ENCODE data around the gene ZSCAN16.

ZSCAN16 gene

DNA sequence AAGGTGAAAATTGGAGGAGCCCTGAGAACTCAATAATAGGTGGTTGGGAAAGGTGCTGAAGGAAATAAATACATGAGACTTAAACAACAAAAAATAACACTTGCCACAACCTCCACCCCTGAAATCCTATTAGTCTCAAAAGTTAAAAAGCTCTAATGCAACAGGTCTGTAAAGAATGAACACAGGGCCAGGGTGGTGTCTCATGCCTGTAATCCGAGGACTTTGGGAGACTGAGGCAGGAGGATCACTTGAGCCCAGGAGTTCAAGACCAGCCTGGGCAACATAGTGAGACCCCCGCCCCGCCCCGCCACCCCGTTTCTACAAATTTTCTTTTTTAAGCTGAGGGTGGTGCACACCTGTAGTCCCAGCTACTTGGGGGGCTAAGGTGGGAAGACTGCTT, 16.2 kb downstream of the ZSCAN16 start:
- TF ChIP-seq POLR2A (IDR thresholded peaks at IDR 0.05; ENCODE audit: low read depth, low read length): no peak
- FAIRE-seq: no peak
- no peak for DNase-seq (ENCODE audit: insufficient read length, low spot score)

- FAIRE-seq (peak; percentile 98), DNase-seq (ENCODE audit: insufficient read length, low spot score) (peak; percentile 83)
- peak; percentile 60; the same call in 1 of the 2 replicates for TF ChIP-seq POLR2A (IDR thresholded peaks at IDR 0.05; ENCODE audit: low read depth, low read length)
Measured at GRCh38 chr6:28141500-28142329, 17.3 kb downstream of the ZSCAN16 start, which contains the start of gene ZKSCAN8. Gene ZKSCAN8, plus strand, starts transcription at chr6:28141883. Its CDS starts 6,525 bp downstream, at chr6:28148408.

DNA sequence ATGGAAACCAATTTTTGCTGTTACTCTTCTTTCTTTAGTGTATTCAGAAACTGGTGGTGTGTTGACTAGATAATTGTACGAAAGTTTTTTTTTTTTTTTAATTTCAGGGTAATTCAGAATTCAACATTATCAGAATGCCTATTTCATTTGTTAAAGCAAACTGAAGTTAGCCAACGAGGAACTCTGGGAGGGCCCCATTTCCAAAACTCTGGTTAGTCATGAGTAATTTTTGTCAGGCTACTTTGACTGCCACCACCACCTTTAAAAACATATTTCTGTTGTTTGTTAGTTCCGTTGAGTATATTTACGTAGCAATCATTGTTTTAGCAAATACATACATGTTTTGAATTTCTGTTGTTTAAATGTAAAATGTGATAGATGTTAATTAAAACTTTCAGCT, 18.0 kb downstream of the ZSCAN16 start:
- FAIRE-seq (peak; percentile 62), DNase-seq (ENCODE audit: insufficient read length, low spot score) (no peak)
- no peak for TF ChIP-seq POLR2A (IDR thresholded peaks at IDR 0.05; ENCODE audit: low read depth, low read length)

DNA sequence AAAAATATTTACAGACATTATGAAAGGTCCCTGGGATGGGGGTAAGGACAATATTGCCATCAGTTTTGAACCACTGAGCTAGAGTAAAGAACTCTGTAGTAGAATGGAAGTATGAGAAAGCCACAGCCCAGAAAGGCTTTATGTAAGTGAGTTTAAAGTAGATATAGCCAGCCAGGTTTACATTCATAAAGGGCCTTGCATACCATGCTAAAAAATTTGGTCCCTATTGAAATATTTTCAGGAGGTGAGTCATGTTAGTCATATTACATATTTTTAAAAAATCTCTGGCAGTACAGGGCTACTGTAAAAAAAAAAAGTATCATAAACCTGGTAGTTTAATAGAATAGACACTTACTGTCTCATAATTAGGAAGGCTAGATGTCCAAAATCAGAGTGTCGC, 20.8 kb downstream of the ZSCAN16 start:
- no peak for FAIRE-seq
- no peak for TF ChIP-seq POLR2A (IDR thresholded peaks at IDR 0.05; ENCODE audit: low read depth, low read length)
- no peak for DNase-seq (ENCODE audit: insufficient read length, low spot score)

DNA sequence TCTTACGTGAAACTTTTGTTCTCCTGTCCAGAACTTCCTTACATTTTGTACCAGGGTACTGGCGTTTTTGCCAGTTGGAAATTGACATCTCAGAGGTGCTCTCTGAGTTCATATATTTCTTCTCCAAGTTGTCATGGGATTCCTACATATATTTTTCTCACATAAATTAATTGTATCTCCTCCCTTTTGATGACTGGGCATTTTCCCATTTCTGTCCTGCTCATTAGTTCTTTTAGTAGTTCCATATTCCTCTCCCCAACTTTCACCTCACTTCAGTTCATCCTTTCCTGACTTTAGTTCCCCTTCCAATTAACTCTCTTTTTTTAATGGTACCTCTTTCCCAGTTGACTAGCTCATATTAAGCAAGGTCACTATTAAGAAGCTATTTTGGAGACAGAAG, 28.1 kb downstream of the ZSCAN16 start:
- TF ChIP-seq POLR2A (IDR thresholded peaks at IDR 0.05; ENCODE audit: low read depth, low read length): no peak
- DNase-seq (ENCODE audit: insufficient read length, low spot score) (no peak), FAIRE-seq (no peak)

DNA sequence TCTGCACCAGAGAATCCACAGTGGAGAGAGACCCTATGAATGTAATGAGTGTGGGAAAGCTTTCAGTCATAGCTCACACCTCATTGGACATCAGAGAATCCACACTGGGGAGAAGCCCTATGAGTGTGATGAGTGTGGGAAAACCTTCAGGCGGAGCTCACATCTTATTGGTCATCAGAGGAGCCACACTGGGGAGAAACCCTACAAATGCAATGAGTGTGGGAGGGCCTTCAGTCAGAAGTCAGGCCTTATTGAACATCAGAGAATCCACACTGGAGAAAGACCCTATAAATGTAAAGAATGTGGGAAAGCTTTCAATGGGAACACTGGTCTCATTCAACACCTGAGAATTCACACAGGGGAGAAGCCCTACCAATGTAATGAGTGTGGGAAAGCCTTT, 29.1 kb downstream of the ZSCAN16 start:
- DNase-seq (ENCODE audit: insufficient read length, low spot score): no peak
- FAIRE-seq: no peak
- no peak for TF ChIP-seq POLR2A (IDR thresholded peaks at IDR 0.05; ENCODE audit: low read depth, low read length)

DNA sequence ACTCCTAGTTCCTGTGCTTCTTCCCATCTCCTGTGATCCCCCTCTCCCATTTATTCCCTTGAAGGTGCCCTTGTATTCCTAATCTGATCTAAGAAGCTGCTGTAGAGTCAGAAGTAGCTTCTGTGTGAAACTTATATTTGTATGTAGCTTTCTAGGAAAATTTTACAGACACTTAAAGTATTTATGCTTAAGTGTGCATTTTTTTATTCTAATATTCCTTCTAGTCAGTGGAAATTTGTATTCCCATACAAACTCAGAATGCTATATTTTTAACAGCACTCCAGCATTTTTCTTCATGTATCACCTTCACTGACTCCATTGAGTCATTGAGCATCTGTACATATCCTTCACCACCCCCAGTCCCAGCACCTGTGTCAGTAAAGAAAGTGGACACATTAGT, 29.9 kb downstream of the ZSCAN16 start:
- DNase-seq (ENCODE audit: insufficient read length, low spot score): no peak
- no peak for FAIRE-seq
- TF ChIP-seq POLR2A (IDR thresholded peaks at IDR 0.05; ENCODE audit: low read depth, low read length): no peak

DNA sequence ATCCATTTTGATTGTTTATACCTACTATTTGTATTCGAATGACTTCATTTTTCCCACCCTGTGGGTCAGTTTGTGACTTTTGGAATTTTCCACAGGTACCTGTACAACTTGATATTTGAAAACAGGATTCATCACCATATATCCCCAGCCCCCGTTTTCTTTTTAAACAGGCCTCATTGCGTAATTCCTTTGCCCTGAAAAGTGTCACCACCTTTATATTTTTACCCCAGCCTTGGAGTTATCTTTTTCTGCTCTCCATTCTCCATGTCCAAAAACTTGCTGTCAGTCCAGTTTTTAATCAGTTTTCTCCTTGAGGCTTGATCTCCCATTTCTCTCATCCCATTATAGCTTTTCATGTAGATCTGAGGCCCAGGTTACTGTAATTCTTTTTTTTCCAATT, 33.9 kb downstream of the ZSCAN16 start:
- no peak for FAIRE-seq
- TF ChIP-seq POLR2A (IDR thresholded peaks at IDR 0.05; ENCODE audit: low read depth, low read length): no peak

DNA sequence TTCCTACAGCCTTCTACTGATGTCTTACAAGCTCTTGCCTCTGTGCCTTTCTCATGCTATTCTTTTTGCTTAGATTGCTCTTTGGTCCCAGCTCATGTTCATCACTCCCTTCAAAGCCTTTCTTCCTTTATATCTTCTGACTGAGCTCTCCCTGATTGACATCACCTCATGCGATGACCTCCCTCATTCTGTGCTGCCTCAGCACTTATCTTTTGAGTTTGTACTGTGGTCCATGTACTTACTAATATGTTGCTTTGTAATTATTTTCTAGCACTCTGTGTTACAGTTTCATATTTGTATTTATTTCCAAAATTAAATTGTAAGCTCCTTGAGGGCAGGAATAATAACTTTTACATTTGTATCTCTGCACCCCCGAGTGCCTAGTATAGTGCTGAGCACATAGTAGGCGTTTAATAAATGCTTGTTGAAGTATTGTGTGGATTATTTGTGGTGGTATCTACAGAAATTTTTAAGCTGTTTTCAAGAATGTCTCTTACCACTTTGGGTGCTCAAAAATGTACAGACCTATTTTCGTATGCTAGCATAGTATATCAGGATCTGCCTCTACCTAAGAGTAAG, 34.7 kb downstream of the ZSCAN16 start:
- FAIRE-seq: no peak
- TF ChIP-seq POLR2A (IDR thresholded peaks at IDR 0.05; ENCODE audit: low read depth, low read length): no peak
- no peak for DNase-seq (ENCODE audit: insufficient read length, low spot score)

More for the DNA sequence above, 33.9 kb downstream of the ZSCAN16 start:
- DNase-seq (ENCODE audit: insufficient read length, low spot score): no peak

- DNase-seq (ENCODE audit: insufficient read length, low spot score) (no peak), FAIRE-seq (no peak)
- TF ChIP-seq POLR2A (IDR thresholded peaks at IDR 0.05; ENCODE audit: low read depth, low read length): no peak
Measured at GRCh38 chr6:28160233-28160632, 35.8 kb downstream of the ZSCAN16 start.

DNA sequence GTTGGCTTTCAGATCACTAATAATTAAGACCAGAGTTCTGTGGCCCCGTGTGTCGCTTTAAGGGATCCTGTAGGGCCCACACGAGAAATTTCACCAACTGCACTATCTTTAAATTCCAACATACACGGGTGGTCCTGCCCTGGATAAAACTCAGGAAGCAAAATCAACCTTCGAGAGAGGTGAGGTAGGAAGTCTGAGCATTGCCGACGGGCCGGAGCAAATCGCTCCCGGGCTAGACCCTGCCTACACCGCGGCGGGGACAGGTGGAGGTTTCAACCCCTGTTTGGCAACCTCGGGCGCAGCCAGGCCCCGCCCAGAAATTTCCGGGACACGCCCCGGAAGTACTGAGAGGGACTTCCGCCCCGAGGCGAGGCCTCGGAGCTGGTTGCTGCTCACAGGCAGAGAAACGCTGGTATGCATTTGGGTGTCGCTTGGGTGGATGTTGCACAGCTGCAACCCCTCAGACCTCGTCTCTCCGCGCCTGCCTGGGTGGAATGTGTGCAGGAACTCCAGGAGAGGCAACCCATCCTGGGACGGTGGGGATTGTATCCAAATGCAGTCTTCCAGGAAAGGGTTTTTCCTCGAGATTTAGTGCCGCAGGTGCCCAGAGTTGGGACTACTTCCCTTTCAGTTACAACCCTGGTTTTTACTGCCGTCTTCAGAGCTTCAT, 37.1 kb downstream of the ZSCAN16 start:
- DNase-seq (ENCODE audit: insufficient read length, low spot score) (peak; percentile 41), FAIRE-seq (no peak)
- TF ChIP-seq POLR2A (IDR thresholded peaks at IDR 0.05; ENCODE audit: low read depth, low read length): peak; percentile 62

GRCh38 chr6:28165563-28165962, 41.2 kb downstream of the ZSCAN16 start:
- DNase-seq (ENCODE audit: insufficient read length, low spot score) (no peak), FAIRE-seq (no peak)
- TF ChIP-seq POLR2A (IDR thresholded peaks at IDR 0.05; ENCODE audit: low read depth, low read length): no peak

DNA sequence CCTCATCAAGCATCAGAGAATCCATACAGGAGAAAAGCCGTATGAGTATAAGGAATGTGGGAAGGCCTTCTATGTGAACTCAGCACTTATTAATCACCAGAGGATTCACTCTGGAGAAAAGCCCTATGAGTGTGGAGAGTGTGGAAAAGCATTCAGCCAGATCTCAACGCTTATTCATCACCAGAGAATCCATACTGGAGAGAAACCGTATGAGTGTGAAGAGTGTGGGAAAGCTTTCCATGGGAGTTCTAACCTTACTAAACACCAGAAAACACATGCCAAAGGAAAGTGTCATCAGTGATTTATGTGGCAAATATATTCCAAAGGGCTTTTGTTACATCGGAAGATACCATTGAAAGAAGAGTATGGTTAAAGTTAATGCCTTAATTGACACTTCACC, 42.7 kb downstream of the ZSCAN16 start:
- DNase-seq (ENCODE audit: insufficient read length, low spot score) (peak; percentile 5), FAIRE-seq (peak; percentile 67)
- no peak for TF ChIP-seq POLR2A (IDR thresholded peaks at IDR 0.05; ENCODE audit: low read depth, low read length)

- DNase-seq (ENCODE audit: insufficient read length, low spot score) (no peak), FAIRE-seq (no peak)
- TF ChIP-seq POLR2A (IDR thresholded peaks at IDR 0.05; ENCODE audit: low read depth, low read length): no peak
Measured at GRCh38 chr6:28167926-28168325, 43.5 kb downstream of the ZSCAN16 start.
